DMS53 treated with DMSO at 0.1 percent for 48 hours (cell line): ENCODE results near the gene CDK9.
"Not testable (repeated sequence)": the region's sequence is repeated elsewhere in the genome, so short reads cannot be mapped to it uniquely, and the experiment has no call there.

Experiments used
- DNase-seq: peaks from one replicate; lab custom pipeline; 2025; ENCODE audit not compliant: unreplicated experiment; lab: John Stamatoyannopoulos, UW

CDK9 gene

GRCh38 chr9:127817881-127818434, 32.1 kb downstream of the CDK9 start:
- no peak for DNase-seq

- no peak for DNase-seq
These were observed 32.7 kb downstream of the CDK9 start for GRCh38 chr9:127818574-127818973.

- no peak for DNase-seq
These were observed 36.3 kb downstream of the CDK9 start for GRCh38 chr9:127822108-127822507.

- DNase-seq, result no peak
These were observed 39.7 kb downstream of the CDK9 start for GRCh38 chr9:127825319-127826051.

DNA sequence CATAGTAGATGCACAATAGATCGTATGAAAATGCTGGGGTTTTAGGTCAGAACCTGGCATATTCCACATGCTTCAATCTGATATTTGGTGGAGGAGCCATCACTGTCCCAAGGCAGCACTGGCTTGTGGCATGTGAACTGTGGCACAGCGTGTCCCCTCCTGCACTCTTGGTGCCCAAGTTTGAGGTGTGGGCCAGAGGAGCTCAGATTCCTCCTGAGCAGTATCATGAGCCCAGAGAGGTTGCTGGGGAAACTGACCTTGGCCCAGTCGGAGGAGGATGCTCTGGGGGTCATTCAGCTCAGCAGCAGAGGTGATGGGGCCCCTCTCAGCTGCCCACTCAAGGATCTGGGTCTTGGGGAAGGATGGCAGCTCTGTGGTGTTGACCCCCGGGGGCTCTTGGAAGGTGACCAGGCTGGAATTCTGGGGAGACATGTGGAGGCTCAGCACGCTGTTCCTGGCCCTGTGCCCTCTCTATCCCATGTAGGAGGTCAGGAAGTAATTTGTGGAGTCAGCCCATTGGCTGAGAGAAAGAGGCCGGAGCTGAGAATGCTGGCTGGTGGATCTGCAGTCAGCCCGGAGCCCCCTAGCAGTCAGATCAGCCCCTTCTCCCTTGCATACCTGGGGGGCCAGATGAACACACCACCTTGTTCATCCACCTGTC, 40.5 kb downstream of the CDK9 start:
- no peak for DNase-seq

GRCh38 chr9:127828262-127829031, 42.6 kb downstream of the CDK9 start:
- DNase-seq, result peak; percentile 47

GRCh38 chr9:127829205-127829906, 43.5 kb downstream of the CDK9 start:
- DNase-seq, result no peak

- no peak for DNase-seq
These were observed 46.4 kb downstream of the CDK9 start for GRCh38 chr9:127832248-127832647.

- DNase-seq, result no peak
These were observed 47.7 kb downstream of the CDK9 start for GRCh38 chr9:127833555-127833954.

DNA sequence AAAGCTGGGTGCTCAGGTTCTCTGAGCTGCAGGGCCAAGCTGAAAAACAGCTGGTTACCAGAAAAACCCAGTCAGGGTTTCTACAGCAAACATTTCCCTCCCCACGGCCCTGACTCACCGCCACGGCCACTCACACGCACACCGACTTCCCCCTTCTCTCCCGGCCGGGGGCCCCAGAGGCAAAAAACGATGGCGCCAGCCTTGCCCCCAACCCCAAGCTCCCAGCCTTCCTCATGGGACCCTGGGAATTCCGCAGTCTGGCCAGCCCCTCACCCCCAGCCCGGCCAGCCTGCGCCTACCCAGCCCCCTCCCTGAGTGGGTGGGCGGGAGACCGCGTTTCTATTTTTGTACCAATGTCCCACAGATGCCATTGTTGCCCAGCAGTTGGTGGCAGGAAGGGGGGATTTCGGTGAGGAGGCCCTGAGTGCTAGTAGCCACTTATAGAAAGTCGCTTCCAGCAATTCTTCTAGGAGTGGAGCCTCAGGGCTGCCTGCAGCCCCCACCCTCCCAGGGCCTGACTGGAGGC, 50.2 kb downstream of the CDK9 start:
- no peak for DNase-seq

GRCh38 chr9:127836561-127836960, 50.7 kb downstream of the CDK9 start:
- DNase-seq, result not testable (repeated sequence)

DNA sequence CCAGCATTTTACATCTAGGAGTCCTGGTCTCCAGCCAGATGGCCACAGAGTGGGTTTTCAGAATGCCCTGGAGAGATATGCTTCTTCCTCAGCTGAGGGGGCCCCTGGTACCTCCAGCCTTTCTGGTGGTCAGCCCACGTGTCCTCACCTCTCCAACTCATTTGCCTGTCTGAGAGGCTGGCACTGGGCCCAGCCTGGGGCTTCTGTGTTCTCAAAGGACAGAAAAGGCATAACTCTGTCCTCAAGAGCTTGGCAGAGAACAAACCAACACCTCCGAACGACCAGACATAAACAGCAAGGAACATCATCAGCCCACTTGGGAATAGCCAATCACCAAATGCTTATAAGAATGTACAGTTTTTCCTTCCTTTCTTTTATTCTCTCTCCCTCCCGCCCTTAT, 51.5 kb downstream of the CDK9 start:
- no peak for DNase-seq

- no peak for DNase-seq
These were observed 52.7 kb downstream of the CDK9 start for GRCh38 chr9:127838375-127839078.
